Measurements from ENCODE around the gene PRKCA.

- TF ChIP-seq CTCF (IDR thresholded peaks at IDR 0.05; ENCODE audit: insufficient read depth, low read length) = no peak
- TF ChIP-seq REST (IDR thresholded peaks at IDR 0.05; ENCODE audit: insufficient replicate concordance, low read depth) = no peak
- TF ChIP-seq POLR2AphosphoS5 (IDR thresholded peaks at IDR 0.05; ENCODE audit: low read depth) = no peak
These were observed 32.3 kb upstream of the PRKCA start for GRCh38 chr17:66270106-66270505.

Measured in HL-60 (cell line).